Breast epithelium (tissue), 4 donors: ENCODE data around the gene PKD2L1. TPM values are rescaled to one million over a fixed set of nuclear protein-coding genes. Genes with fewer than 3 reads are reported as not detected.
A peak's percentile ranks its signal among the peaks of the same experiment; 100 is the strongest.
"Not testable (repeated sequence)": the region's sequence is repeated elsewhere in the genome, so short reads cannot be mapped to it uniquely, and the experiment has no call there.

ENCODE experiments used
- DNase-seq, 2 donors: peaks; one replicate each; pipeline ENCODE4 v3.0.0-alpha.2; 2019; ENCODE audit warnings: low spot score in 2 of 2
- H3K27ac ChIP-seq, 2 donors: fragments of 200-600 bp; sonication (generic) in 1 of 2; one replicate each; pipeline ENCODE4 v1.5.1; 2016 to 2019; ENCODE audit warnings: mild to moderate bottlenecking in 1 of 2
- H3K27me3 ChIP-seq, 2 donors: fragments of 200-600 bp; sonication (generic) in 1 of 2; one replicate each; pipeline versions ENCODE4 v1.5.1 to v1.6.0; 2017 to 2019; ENCODE audit warnings: control low read depth in 1 of 2, mild to moderate bottlenecking in 1 of 2
- H3K36me3 ChIP-seq: fragments of 200-600 bp; one replicate; pipeline ENCODE4 v1.5.1; 2019
- H3K4me1 ChIP-seq, 2 donors: fragments of 200-600 bp; sonication (generic); one replicate each; pipeline ENCODE4 v1.5.1; 2016 to 2019; ENCODE audit warnings: control low read depth in 1 of 2
- H3K4me3 ChIP-seq, 3 donors: fragments of 200-600 bp; sonication (generic); 1 replicate in 2 of 3; 2 replicates in 1 of 3; pipeline ENCODE4 v1.5.1; 2016 to 2019; ENCODE audit warnings: mild to moderate bottlenecking in 3 of 3, moderate library complexity in 2 of 3
- H3K9me3 ChIP-seq, 2 donors: fragments of 200-600 bp; sonication (generic) in 1 of 2; one replicate each; pipeline ENCODE4 v1.5.1; 2016 to 2019; ENCODE audit warnings: control low read depth in 1 of 2
- POLR2A ChIP-seq: fragments of 450-650 bp; IDR thresholded peaks from one replicate; pipeline ENCODE4 v1.6.1; 2016; ENCODE audit warnings: antibody characterized with exemption, mild to moderate bottlenecking, moderate library complexity
- POLR2AphosphoS5 ChIP-seq, 3 donors: sonication (generic); formaldehyde crosslinking; IDR thresholded peaks; one replicate each; pipeline ENCODE4 v1.6.1; 2017; ENCODE audit warnings: antibody characterized with exemption in 3 of 3
- intact Hi-C: fragments of 100-400 bp; cut with DNase I; formaldehyde crosslinking; loops from one replicate; pipeline ENCODE4 v1.15.1; 2023; ENCODE audit warnings: low total_unique reads
- total RNA-seq, 3 donors: library from RNA; depleted of rRNA; stranded (reverse); fragments of >200 nt; gene quantifications; one replicate each; pipeline ENCODE4 v1.1.0, GENCODE V29; 2016
- TF ChIP-seq, protein P1 (sequence below), 3 donors: fragments of 450-650 bp; IDR thresholded peaks; one replicate each; pipeline ENCODE4 v1.5.1; 2016 to 2017; ENCODE audit warnings: antibody characterized with exemption in 3 of 3, mild to moderate bottlenecking in 3 of 3, moderate library complexity in 3 of 3

Gene PKD2L1
- total RNA-seq, 3 donors from 2014 or later: 0.32 to 1.5 TPM; not detected in 1

DNA sequence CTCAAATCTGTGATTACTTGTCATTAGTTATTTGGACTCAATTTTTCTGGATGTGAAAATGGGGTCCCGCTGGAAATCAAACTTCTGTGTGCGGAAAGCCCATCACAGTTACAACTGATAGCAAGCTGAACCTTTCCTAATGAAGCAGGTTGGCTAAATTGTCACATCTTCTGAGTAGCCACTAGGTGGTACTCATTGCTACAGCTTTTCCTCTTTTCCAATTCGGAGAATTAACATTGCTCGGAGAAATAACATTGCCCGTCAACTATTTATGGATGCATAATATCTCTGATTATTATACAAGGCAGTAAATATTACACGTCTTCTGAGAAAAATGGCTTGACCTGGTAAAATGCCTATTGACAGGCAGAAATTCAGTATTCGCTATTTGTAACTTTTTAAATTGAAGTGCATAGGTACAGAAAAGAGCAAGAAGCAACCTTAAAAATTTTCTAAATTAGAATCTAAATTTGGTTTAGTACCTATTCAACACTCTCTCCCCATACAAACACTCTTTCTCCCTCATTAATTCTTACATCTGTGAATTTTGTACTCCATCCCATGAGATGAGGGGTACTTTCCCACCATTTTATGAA, 26.2 kb downstream of the PKD2L1 start:
- no peaks in the 10 kb centered on the region for H3K4me1 ChIP-seq
- H3K27ac ChIP-seq: no peak overlapping the region
- H3K27me3 ChIP-seq: peaks cover 0 to 22% of the 10 kb centered on the region in 2 donors
- no peaks in the 10 kb centered on the region for H3K9me3 ChIP-seq
- H3K4me3 ChIP-seq: no peak overlapping the region
- H3K36me3 ChIP-seq: no peaks in the 10 kb centered on the region
- TF ChIP-seq, protein P1, sequence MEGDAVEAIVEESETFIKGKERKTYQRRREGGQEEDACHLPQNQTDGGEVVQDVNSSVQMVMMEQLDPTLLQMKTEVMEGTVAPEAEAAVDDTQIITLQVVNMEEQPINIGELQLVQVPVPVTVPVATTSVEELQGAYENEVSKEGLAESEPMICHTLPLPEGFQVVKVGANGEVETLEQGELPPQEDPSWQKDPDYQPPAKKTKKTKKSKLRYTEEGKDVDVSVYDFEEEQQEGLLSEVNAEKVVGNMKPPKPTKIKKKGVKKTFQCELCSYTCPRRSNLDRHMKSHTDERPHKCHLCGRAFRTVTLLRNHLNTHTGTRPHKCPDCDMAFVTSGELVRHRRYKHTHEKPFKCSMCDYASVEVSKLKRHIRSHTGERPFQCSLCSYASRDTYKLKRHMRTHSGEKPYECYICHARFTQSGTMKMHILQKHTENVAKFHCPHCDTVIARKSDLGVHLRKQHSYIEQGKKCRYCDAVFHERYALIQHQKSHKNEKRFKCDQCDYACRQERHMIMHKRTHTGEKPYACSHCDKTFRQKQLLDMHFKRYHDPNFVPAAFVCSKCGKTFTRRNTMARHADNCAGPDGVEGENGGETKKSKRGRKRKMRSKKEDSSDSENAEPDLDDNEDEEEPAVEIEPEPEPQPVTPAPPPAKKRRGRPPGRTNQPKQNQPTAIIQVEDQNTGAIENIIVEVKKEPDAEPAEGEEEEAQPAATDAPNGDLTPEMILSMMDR (IDR thresholded peaks at IDR 0.05): peak in 2 of 3 donors; percentile 39 to 47
- no peak for TF ChIP-seq POLR2A
- no peak for DNase-seq
- intact Hi-C loops: no loop called here

DNA sequence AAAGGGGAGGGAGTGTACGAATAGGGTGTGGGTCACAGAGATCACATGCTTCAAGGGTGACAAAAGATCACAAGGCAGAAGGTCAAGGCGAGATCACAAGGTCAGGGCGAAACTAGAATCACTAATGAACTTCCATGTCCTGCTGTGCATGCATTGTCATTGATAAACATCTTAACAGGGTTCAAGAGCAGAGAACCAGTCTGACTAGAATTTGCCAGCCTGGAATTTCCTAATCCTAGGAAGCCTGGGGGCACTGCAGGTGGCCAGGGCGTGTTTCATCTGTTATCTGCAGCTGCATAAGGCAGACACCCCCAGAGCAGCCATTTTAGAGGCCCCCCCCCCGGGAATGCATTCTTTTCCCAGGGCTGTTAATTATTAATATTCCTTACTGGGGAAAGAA, 28.9 kb downstream of the PKD2L1 start:
- DNase-seq, H3K4me1 ChIP-seq, H3K27ac ChIP-seq, H3K9me3 ChIP-seq, intact Hi-C loops, H3K4me3 ChIP-seq, H3K36me3 ChIP-seq: not testable (repeated sequence)
- H3K27me3 ChIP-seq: peaks cover 0 to 22% of the 10 kb centered on the region in 2 donors

DNA sequence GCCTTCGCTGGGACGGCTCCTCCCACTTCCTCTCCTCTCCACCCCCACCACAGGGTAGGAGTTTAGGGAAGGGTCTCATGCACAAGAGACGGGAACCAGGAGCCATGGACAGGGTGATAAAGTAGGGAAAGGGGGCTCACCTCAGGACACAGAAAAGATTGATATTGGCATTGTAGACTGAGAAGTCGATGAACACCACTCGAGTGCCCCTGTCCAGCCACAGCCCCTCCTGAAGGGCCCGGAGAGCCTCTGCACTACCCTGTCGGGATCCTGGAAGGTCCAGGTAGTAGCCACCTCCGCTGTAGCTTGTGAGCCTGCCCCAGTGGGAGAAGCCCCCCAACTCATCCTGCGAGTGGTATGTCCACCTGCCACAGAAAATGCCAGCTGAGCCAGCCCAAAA, 32.8 kb downstream of the PKD2L1 start:
- no peak overlapping the region for H3K27ac ChIP-seq
- peaks cover 0 to 8% of the 10 kb centered on the region in 2 donors for H3K27me3 ChIP-seq
- no peak for DNase-seq
- TF ChIP-seq POLR2A (no peak), POLR2AphosphoS5 (IDR thresholded peaks at IDR 0.05) (no peak)
- TF ChIP-seq, protein P1 (IDR thresholded peaks at IDR 0.05): no peak
- no peaks in the 10 kb centered on the region for H3K36me3 ChIP-seq
- H3K4me1 ChIP-seq: no peaks in the 10 kb centered on the region
- no peak overlapping the region for H3K4me3 ChIP-seq
- H3K9me3 ChIP-seq: no peaks in the 10 kb centered on the region
- intact Hi-C loops: no loop called here

DNA sequence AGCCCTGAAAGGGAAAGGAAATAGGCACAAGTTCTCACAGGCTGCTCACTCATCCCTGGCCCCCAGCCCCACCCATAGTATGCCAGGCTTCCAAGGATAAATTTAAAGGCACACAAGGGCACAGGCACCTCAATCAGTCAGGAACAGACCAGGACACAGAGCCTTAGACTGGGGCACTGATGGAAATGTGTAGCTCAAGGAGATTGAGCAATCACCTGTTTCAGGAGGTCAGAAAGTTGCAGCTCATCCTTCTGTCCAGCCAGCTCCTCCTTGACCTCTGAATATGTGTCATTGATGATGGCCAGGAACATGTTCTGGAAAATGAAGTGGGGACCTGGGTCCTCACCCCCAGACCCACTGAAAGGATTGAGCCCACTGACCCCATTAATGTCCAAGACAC, 37.0 kb downstream of the PKD2L1 start:
- Histone ChIP-seq H3K9me3 (no peaks in the 10 kb centered on the region), H3K36me3 (no peaks in the 10 kb centered on the region), H3K4me3 (no peak overlapping the region), H3K4me1 (no peaks in the 10 kb centered on the region), H3K27ac (no peak overlapping the region), H3K27me3 (peaks cover 0 to 8% of the 10 kb centered on the region in 2 donors)
- TF ChIP-seq, protein P1 (IDR thresholded peaks at IDR 0.05): no peak
- TF ChIP-seq POLR2A (no peak), POLR2AphosphoS5 (IDR thresholded peaks at IDR 0.05) (no peak)
- no peak for DNase-seq
- intact Hi-C loops: no loop called here

DNA sequence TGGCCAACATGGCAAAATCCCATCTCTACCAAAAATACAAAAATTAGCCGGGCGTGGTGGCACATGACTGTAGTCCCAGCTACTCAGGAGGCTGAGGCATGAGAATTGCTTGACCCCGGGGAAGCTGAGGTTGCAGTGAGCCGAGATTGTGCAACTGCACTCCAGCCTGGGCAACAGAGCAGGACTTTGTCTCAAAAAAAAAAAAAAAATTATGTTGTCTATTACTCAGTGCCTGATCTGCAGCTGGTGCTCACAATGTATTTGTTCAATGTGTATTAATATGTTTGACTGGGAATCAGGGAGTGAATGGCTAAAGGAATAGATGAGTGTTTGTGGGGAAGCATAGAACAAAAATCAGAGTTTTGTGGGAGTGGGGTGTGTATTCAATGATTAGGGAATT, 37.7 kb downstream of the PKD2L1 start:
- H3K27ac ChIP-seq, intact Hi-C loops, H3K4me1 ChIP-seq, H3K27me3 ChIP-seq, H3K4me3 ChIP-seq, H3K9me3 ChIP-seq, H3K36me3 ChIP-seq, DNase-seq: not testable (repeated sequence)

DNA sequence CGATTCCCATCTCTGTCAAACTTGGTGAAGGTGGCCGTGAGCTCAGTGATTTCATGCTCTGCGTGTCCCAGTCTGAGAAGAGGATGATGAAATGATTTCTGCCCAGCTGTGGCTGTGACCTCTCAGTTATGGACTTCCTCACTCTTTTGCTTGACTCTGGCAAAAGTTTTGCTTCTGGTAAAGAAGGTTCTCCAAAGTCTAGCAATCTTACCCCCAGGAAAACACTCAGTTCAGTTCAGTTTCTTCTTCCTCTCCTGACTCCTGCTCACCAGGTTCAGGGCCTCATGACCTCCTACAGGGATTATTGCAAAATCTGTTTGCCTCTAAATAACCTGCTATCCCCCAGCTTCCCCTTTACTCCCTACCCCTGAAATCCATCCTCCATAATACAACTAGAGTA, 38.7 kb downstream of the PKD2L1 start:
- TF ChIP-seq, protein P1 (IDR thresholded peaks at IDR 0.05): no peak
- no peak for TF ChIP-seq POLR2AphosphoS5 (IDR thresholded peaks at IDR 0.05)
- TF ChIP-seq POLR2A: no peak
- intact Hi-C loops: no loop called here
- Histone ChIP-seq H3K27me3 (peaks cover 0 to 3% of the 10 kb centered on the region in 2 donors), H3K4me1 (no peaks in the 10 kb centered on the region), H3K27ac (no peak overlapping the region), H3K9me3 (no peaks in the 10 kb centered on the region), H3K4me3 (no peak overlapping the region), H3K36me3 (no peaks in the 10 kb centered on the region)
- no peak for DNase-seq
